DMS 273 treated with DMSO at 0.1 percent for 48 hours (cell line): Measurements from ENCODE around the gene COL23A1.

ENCODE experiments used
- DNase-seq: peaks from one replicate; lab custom pipeline; 2025; lab: John Stamatoyannopoulos, UW

Gene COL23A1

DNA sequence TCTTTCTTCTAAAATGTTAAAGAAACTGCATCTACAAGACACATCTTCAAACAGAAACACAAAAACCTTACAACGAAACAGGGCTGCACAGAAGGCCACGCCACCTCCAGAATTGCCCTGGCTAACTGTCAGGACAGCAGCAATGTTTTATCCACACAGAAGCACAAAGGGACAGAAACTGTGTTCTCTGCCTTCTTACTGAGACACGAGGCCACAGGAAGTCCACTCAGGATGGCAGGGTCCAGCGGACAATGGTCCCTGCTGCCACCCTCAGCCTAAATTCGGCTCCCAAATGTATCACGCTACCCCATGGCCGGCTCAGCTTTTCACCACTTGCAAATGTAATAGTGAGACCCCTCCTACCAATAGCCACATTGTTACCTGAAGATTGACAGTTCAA, 197.8 kb downstream of the COL23A1 start:
- no peak for DNase-seq

DNA sequence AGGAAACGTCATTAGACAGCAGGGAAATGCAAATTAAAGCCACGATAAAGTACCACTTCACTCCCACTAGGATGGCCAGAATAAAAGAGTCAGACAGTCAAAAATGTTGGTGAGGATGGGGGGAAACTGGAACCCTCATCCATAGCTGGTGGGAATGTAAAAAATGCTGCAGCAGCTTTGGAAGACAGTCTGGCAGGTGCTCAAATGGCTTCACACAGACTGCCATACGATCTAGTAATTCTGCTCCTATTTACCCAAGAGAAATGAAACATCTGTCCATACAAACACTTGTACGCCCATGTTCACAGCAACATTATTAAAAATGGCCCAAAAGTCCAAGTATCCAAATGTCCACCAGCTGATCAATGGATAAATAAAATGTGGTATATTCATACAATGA, 198.7 kb downstream of the COL23A1 start:
- DNase-seq = peak; percentile 38

DNA sequence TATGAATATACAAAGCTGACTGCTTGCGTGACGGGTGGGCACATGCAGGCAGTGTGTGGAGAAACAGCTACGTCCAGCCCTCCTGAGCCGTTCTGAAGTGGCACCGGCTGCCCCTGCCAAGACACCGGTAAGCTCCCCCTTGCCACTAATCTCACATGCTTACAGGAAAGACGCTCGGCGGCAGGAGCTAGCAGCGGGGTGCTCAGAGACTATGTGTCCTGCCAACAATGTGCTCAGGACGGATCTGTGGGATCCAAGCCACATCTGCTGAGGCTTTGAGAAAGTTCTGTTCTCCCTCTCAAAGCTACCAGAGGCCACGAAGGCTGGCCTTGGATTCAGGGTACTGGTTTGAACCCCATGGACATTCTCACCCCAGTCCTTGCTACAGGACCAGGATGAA, 200.4 kb downstream of the COL23A1 start:
- DNase-seq = no peak

DNA sequence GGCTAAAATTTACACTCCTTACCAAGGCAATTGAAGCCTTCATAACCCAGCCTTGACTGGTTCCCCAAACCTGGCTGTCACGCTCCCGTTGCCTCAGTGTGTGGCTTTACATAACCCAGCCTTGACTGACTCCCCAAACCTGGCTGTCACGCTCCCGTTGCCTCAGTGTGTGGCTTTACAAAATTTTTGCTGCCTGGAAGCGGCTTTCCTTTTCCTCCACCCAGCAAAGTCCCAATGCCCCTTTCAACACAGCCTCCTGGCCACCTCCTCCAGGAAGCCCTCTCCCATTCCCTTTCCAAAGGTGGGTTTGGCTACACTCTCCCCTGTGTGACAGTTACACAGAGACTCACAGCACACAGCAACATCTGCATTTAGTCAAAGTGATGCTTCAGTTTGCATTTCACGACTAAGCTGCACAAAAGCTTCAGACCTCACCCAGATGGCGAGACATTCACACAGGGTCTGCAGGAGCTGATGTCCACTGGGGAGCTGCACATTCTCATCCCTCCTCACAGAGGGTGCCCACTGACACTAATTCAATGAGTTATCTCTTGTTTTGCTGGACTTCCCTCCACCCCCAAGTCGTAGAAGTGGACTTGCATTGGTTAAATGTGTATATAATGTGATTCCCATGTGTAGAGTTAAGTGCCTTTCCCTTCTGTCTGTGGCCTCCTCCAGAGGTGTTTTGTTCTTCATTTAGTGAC, 201.0 kb downstream of the COL23A1 start:
- DNase-seq = no peak

DNA sequence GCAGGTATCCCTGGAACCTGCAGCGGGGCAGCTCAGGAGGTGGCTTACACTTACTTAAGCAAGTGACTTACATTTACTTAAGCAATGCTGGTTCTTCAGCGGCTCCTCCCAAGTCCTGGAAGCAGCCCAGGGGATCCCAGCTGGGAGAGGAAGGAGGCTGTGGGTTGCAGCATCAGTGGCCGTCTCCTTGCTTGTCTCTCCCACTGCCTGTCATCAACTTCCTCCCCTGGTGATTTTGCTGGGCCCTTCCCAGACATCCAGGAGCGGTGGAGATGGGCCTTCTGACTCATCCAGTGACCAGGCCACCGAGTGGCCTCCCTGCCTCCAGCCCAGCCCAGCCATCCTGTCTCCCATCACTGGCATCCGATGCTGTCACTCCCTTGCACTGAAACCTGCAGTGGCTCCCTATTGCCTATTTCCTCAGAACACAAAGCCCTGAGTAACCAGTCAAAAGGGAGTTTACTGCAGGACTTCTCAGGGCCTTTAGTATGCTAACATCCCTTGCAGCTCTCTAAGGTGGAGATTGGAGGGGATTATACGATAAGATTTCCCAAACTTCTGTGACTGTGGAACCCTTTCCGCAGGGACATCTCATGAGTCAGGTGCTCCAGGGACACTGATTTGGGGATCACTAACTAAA, 201.7 kb downstream of the COL23A1 start:
- DNase-seq = no peak

DNA sequence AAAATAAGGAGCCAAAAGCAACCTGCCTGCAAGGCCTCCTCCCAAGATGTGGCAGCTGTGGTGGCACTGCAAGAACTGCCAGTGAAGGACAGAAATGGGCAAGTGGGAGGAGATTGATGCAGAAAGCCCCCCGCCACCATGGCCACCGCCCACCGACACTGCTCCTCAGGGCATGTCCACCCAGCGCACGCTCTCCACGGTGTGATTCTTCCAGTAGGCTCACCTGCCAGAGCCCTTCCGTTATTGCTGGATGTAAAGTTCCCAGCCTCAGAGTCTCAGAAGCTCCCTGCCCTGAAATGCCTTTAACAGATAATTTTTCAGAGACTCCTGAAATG, 202.4 kb downstream of the COL23A1 start:
- DNase-seq = no peak

DNA sequence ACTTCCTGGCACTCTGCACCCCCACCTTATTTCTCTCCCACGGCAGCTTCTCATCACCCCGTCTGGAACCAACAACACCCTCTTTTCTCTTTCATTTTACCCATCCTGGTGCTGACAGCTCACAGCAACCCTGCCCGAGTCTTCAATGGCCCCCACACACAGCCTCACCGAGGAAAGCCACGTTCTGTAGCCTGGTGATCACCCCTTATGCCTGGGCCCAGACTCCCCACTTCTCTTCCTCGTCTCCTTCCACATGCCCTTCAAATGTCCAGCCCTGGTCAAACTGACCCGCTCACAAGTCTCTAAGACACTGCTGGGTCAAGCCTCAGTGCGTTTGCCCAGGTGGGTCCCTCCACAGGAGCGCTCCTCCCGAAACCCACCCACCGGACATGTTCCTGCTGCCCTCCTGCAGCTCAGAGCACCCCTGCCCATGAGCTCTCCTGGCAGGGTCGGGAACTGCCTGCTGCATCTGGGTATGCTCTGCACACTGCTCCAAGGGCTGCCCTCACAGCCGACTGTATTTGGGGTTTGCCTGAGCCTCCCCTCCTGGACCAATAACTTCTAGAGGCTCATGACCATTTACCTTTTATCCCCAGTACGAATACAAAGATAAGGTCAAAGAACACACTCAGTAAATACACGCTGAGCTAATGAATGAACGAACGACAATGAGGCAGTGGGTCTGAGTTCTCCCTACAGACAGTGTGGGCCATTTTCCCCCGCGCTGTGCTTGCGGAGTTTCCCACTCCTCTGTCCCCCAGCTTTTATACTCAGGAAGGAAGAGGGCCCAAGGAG, 202.9 kb downstream of the COL23A1 start:
- no peak for DNase-seq

DNA sequence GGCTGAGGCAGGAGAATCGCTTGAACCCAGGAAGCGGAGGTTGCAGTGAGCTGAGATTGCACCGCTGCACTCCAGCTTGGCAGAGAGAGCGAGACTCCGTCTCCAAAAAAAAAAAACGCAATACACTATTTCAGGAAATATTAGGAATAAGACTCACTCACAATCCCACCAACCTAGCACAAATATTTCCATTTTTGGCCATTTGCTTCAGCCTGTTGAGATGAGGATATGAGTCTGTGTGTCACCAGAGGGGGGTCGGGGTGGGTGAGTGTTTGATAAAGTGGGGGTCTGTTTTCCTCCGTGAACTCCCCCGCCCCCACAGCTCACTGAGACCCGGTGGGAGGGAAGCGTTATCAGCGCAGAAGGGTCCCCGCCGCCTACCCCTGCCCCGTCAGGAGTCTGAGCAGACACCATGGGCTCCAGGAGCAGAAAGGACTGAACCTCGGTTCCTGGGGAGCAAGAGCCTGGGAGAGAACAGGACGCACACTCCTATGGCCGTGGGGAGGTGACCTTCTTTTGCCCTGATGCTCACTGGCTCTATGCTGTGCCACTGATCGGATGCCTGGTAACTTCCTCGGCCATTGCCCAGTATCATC, 203.8 kb downstream of the COL23A1 start:
- no peak for DNase-seq

DNA sequence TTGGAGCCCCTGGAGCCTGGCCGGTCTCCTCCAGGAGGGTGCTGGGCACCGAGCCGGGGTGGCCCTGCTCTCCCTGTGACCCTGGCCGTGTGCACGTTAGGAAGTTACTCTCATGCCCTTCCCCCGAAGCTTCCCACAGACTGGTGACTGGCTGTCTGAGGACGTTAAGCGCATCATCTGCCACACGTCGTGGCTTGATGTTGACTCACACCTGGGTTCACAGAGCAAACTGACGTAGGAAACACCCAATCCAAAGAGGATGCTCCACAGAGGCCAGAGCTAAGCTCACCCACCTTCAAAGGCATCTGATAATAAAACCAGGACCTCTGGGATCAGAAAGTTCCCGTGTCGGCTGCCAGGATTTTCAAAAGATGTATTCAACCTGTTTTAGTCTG, 204.7 kb downstream of the COL23A1 start:
- DNase-seq = no peak

DNA sequence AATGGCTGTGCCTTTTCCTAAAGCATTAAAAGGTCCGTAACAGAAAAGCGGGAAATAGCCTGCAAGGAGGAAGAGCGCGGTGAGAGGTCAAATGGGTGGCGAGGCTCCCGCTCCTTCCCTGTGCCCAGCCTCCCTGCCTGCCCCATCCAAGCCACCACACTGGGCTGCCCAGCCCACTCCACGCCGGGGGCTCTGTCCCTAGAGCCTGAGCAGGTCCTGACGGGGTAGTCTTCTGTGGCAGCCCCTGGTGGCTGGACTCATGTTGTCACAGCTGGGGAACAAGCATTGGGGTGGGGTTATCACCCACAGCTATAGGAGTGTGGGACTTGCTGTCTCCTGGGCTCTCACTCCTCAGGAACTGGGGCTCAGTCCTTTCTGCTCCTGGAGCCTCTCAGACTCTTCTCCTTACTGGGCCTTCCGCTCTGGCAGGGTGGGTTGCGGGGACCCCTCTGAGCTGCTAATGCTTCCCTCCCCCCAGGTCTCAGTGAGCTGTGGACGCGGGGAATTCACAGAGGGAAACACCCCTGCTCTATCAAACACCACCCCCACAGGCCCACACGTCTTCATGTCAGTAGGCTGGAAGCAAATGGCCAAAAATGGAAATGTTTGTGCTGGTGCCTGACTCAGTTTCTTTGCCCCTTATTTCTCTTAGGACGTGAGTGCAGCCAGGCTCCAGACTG, 205.2 kb downstream of the COL23A1 start:
- no peak for DNase-seq

DNA sequence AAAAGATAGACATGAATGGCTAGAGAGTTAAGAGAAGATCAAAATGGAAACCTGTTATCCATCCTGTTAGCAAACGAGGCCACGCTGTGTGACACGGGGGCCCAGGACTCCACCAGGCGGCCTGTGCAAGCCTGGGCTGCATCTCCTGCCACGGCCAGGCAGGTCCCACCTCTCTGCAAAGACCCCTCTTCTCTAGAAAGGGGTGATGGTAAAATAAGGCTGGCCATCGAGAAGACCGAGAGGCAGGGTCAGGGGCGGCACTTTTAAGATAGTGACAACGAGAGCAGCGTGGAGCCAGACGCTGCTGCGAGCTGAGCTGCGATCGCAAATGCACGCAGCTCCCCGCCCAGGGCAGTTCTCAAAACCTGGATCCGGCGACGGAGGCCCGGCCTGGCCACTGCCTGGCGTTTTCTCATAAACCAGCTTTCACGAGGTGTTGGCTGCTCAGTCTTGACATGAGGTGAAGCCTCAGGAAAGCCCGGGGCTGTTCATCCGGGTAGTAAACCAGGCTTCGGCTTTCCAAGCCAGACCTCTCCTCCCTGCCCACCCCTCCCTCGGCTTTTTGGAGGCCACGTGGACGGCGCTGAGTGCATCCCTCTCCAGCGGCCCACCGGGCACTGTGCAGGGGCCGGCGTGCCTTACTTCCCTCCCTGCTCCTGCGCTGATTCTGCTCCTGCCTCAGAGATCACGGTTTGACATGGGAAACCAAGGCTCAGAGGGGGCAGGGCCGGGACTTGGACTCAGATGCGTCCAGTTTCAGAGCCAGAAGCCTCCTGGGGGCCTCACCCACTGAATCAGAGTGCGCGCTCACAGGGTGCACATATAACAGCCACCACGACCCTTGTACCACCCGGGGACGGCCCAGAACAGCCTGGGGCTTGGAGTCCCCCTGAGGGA, 206.0 kb downstream of the COL23A1 start:
- no peak for DNase-seq

DNA sequence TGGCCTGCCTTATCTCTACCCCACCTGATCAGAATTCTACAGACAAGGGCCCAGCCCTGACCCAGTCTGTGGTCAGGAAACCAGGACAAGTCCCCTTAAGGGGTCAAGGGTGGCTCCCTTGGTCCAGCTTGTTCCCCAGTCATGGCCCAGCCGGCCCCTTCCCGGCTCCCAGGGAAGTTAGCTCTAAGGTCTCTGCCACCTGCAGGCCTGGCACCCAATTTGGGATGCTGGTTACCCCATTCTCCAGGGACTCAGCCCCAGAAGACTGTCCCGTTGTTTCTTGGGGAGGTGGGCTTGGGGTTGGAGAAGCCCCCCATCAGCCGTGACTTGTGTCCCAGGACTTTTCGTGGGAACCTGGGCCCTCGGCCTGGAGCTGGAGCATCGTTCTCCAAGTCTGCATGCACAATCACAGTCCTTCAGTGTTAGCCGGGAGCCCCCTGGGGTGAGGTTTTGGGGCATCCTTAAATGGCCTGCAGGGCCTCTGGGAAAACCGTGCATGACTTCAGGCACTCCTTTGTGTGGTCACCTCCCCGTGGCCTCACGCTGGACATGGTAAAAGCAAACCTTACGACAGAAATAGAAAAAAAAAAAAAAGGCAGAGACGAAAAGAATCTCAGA, 206.8 kb downstream of the COL23A1 start:
- DNase-seq = no peak

DNA sequence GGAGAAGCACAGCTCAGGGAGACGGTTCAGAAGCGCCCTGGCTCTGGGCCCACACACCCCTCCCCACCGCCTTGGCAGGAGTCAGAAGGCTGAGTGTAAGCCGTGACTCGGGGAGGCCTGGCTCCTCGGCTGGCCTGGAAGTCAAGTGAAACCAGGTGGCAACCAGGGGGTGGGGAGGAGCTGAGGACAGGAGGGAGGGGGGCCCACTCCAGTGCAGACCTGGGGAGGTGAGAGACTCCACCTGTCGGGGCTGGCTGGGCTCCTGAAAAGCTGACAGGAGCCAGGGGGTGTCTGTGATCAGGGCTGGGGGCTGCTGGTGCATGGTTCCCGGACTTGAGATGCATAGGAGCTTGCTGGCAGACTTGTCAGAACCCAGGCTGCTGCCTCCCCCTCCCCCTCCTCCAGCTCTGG, 207.4 kb downstream of the COL23A1 start:
- DNase-seq = no peak

DNA sequence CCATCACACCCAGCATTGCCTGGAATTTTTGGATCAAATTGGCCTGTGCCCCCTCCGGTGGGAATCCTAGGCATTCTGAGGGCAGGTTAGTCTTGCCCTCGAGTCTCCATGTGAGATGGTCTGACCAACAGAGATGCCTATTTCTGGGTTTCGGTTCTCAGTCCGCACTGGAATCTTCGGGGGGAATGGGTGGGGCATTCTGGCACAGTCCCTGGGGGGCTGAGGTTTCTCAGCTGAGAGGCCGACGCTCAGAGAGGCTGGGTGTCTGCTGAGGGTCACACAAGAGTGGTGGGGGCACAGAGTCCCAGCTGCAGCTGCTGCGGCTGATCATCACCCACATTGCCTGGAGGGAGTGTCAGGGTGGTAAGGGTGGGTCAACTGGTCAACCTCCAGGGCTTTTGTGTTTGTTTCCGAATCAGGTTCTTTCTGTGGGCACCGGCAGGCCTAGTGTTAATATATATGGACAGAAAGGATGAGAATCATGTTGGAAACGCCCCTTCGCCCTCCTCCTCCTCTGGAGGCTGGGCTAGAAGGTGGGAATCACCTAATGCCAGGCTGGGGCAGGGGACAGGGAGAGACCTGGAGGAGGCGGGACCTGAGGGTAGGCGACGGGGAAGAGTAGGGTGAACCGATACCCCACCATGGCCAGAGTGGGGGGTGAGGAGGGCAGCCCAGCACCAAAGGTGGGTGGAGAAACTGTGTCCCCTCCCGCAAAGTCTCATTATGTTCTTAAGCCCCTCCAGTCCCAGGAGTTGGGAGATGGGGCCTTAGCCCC, 208.1 kb downstream of the COL23A1 start:
- no peak for DNase-seq

DNA sequence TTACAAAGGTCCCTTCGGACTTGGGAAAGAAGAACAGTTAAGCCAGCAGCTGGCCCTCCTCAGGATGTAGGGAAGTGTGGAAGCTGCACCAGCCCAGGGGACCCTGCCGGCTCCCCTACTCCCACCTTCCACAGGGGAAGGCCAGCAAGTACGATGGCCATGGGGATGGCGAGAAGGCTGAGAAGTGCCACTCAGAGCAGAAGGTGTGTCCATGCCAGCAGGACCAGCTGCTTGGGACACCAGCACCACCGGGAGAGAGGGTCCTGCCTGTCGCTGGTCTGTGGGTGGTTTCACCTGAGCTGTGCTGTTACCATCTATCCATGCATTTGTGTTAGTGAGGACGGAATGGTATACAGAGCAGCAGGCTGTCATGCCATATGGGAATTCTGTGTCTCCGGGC, 209.0 kb downstream of the COL23A1 start:
- DNase-seq = no peak

DNA sequence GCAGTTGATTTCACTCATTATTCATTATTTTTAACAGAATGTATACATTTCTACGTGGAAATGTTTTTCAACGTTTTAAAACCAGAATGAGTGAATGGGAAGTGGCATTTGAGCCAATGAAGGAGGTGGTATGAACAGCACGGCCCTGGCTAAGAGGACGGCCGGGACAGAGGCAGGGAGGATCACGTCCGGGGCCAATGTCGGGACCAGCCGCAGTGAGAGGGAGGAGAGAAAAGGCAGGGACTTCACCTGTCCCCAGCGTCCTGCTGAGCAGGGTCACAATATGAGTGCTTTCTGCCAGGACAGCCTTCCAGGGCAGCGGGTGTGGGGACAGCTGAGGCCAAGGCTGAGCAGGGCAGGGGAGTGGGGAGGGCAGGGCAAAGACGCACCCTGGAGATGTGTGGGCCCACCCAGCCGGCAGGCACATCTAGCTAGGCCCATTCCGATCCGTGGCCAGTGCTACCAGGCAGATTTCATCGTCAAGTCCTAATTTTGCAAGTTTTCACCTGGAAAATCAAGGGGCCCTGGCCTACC, 209.6 kb downstream of the COL23A1 start:
- DNase-seq = no peak

DNA sequence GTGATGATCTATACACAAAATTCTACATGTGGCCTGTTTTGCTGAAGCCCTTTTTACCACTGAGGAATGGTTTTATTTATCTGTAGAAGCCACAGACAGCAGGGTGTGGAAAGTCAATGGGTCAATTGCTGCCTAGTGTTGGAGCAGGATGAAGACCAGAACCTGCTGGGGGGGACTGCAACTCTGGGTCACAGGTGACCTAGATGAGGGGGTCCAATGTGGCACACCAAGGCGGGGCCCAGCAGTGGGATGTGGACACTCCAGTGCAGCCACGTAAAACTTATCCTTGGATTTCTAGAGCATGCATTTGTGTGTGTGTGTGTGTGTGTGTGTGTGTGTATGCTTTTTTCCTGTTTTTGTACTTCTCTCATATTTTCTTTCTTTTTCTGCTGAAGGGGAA, 210.1 kb downstream of the COL23A1 start:
- DNase-seq = no peak

DNA sequence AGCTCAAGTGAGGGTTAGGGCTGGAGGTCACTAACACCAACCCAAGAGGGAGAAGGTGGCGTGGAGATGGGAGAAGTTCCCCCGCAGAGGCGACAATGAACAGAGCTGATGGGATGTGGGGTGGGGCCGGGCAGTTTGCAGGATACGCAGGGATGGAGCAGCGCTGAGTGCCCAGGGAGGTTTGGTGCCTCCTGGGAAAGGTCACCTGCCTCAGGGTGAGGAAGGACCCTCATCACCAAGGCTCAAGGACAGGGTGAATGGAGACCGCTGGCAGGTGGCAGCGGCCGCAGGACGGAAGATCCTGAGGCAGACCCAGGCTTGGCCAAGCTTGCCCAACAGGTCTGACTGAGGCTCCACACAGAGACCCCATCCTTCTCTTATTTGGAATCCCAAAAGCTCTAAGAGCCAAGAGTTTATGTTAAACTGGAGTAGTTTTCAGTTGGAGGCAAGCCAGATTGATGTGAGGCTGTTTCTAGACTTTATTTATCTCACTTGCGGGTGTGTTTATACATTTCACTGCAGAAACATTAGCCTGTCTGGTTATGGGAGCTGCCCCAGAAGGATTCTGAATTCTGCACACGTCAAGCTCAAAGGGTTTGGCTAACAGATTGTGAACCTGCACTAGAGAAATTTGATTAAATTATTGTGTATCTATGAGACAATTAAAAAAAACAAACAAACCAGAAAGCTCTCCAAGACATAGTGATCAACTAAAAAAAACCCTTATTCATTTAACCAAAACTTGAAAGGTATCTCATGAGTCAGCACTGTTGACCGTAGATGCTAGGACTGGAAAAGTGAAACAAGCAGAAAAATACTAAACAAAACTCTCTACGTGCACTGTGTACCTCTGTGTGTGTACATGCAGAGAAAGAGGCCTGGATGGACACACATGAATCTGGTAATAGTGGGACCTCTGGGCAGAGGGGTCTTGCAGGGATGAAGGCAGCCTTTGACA, 211.4 kb downstream of the COL23A1 start:
- DNase-seq = no peak
